Large intestine (tissue), 3 donors: Measurements from ENCODE around the gene KRTCAP2. TPM values are rescaled to one million over a fixed set of nuclear protein-coding genes. Genes with fewer than 3 reads are reported as not detected.

Source experiments
- DNase-seq, 2 donors: peaks; one replicate each; pipeline versions ENCODE4 v3.0.0 to v3.0.0-alpha.2; 2013
- H3K27ac ChIP-seq: one replicate; pipeline ENCODE4 v1.5.1; 2013; ENCODE audit warnings: low read length
- H3K27me3 ChIP-seq: 2 replicates; pipeline ENCODE4 v1.6.1; 2013; ENCODE audit warnings: low read length; ENCODE audit not compliant: control insufficient read depth, insufficient read depth
- H3K36me3 ChIP-seq: 2 replicates; pipeline ENCODE4 v1.6.1; 2013; ENCODE audit warnings: low read length; ENCODE audit not compliant: control insufficient read depth, insufficient read depth
- H3K4me1 ChIP-seq: one replicate; pipeline ENCODE4 v1.6.1; 2013; ENCODE audit warnings: low read length; ENCODE audit not compliant: control insufficient read depth, insufficient read depth
- H3K4me3 ChIP-seq: one replicate; pipeline ENCODE4 v1.5.1; 2013; ENCODE audit warnings: low read length
- H3K9me3 ChIP-seq: one replicate; pipeline ENCODE4 v1.6.1; 2013; ENCODE audit warnings: mild to moderate bottlenecking, low read depth, low read length, moderate library complexity; ENCODE audit not compliant: control insufficient read depth
- WGBS: methylation state at CpG from one replicate; pipeline ENCODE4 v1.1.5; 2013; ENCODE audit warnings: low lambda C conversion rate; ENCODE audit not compliant: insufficient coverage; 5-methylcytosine and 5-hydroxymethylcytosine counted together
- polyA plus RNA-seq: library from polyadenylated mRNA; unstranded; fragments of 120-200 nt; gene quantifications from one replicate; pipeline ENCODE4 v1.2.1, GENCODE V29; 2013

Gene KRTCAP2
- polyA plus RNA-seq, 1 donor: 142 TPM

GRCh38 chr1:155176544-155177071, 3.5 kb upstream of the KRTCAP2 start:
- Histone ChIP-seq H3K4me3 (no peak overlapping the region), H3K4me1 (peaks cover 18% of the 10 kb centered on the region), H3K27me3 (peaks cover 23% of the 10 kb centered on the region), H3K27ac (no peak overlapping the region), H3K36me3 (no peaks in the 10 kb centered on the region), H3K9me3 (no peaks in the 10 kb centered on the region)
- peak in 1 of 2 donors; percentile 62 for DNase-seq
- no CpG with 5 or more reads among the region's 8 CpGs for WGBS

GRCh38 chr1:155175927-155176371, 2.8 kb upstream of the KRTCAP2 start:
- Histone ChIP-seq H3K36me3 (no peaks in the 10 kb centered on the region), H3K27ac (no peak overlapping the region), H3K27me3 (peaks cover 23% of the 10 kb centered on the region), H3K4me1 (peaks cover 18% of the 10 kb centered on the region), H3K9me3 (no peaks in the 10 kb centered on the region), H3K4me3 (no peak overlapping the region)
- no peak for DNase-seq
- WGBS: no CpG with 5 or more reads among the region's 9 CpGs

GRCh38 chr1:155175281-155175926, 2.3 kb upstream of the KRTCAP2 start:
- peaks cover 23% of the 10 kb centered on the region for H3K27me3 ChIP-seq
- peaks cover 18% of the 10 kb centered on the region for H3K4me1 ChIP-seq
- DNase-seq: no peak
- H3K9me3 ChIP-seq: no peaks in the 10 kb centered on the region
- WGBS: no CpG with 5 or more reads among the region's 12 CpGs
- H3K27ac ChIP-seq: no peak overlapping the region
- H3K4me3 ChIP-seq: no peak overlapping the region
- H3K36me3 ChIP-seq: peaks cover 2% of the 10 kb centered on the region

GRCh38 chr1:155174324-155175280, 1.5 kb upstream of the KRTCAP2 start:
- WGBS: 20% methylated on average over 1 of the region's 35 CpGs
- Histone ChIP-seq H3K27me3 (peaks cover 23% of the 10 kb centered on the region), H3K9me3 (no peaks in the 10 kb centered on the region), H3K4me1 (peaks cover 18% of the 10 kb centered on the region), H3K27ac (no peak overlapping the region), H3K36me3 (peaks cover 10% of the 10 kb centered on the region), H3K4me3 (peak overlapping the region; percentile 11)
- no peak for DNase-seq

- H3K4me1 ChIP-seq: peaks cover 12% of the 10 kb centered on the region
- H3K9me3 ChIP-seq: no peaks in the 10 kb centered on the region
- H3K27me3 ChIP-seq: peaks cover 23% of the 10 kb centered on the region
- H3K27ac ChIP-seq: peak within 1 kb of the TSS; percentile 65
- peak within 1 kb of the TSS; percentile 87 for H3K4me3 ChIP-seq
- WGBS: 0% methylated on average over 2 of the region's 38 CpGs
- peaks cover 18% of the 10 kb centered on the region for H3K36me3 ChIP-seq
- no peak for DNase-seq
Measured at GRCh38 chr1:155173478-155174323, 597 bp upstream of the KRTCAP2 start, which contains the start of gene TRIM46. Gene TRIM46, plus strand, starts transcription at chr1:155173849. Its CDS starts 118 bp downstream, at chr1:155173967.

GRCh38 chr1:155171836-155172731, 1.0 kb downstream of the KRTCAP2 start:
- Histone ChIP-seq H3K27ac (peak overlapping the region; percentile 65), H3K9me3 (no peaks in the 10 kb centered on the region), H3K4me1 (peaks cover 21% of the 10 kb centered on the region), H3K27me3 (peaks cover 23% of the 10 kb centered on the region), H3K36me3 (peaks cover 19% of the 10 kb centered on the region), H3K4me3 (peak overlapping the region; percentile 87)
- no peak for DNase-seq
- 100% methylated on average over 1 of the region's 8 CpGs for WGBS

- WGBS: no CpG with 5 or more reads among the region's 7 CpGs
- Histone ChIP-seq H3K9me3 (no peaks in the 10 kb centered on the region), H3K36me3 (peaks cover 19% of the 10 kb centered on the region), H3K27ac (no peak overlapping the region), H3K4me3 (no peak overlapping the region), H3K4me1 (peaks cover 19% of the 10 kb centered on the region), H3K27me3 (peaks cover 23% of the 10 kb centered on the region)
- no peak for DNase-seq
Measured at GRCh38 chr1:155170806-155171205, 2.3 kb downstream of the KRTCAP2 start.

- peaks cover 19% of the 10 kb centered on the region for H3K4me1 ChIP-seq
Measured at GRCh38 chr1:155170101-155170785, 2.9 kb downstream of the KRTCAP2 start.

GRCh38 chr1:155169541-155169940, 3.6 kb downstream of the KRTCAP2 start:
- Histone ChIP-seq H3K27ac (no peak overlapping the region), H3K4me3 (no peak overlapping the region), H3K27me3 (peaks cover 12% of the 10 kb centered on the region), H3K4me1 (peaks cover 19% of the 10 kb centered on the region), H3K36me3 (peaks cover 19% of the 10 kb centered on the region), H3K9me3 (no peaks in the 10 kb centered on the region)
- 100% methylated on average over 2 of the region's 5 CpGs for WGBS
- no peak for DNase-seq

More at GRCh38 chr1:155170101-155170785, 2.9 kb downstream of the KRTCAP2 start:
- peaks cover 19% of the 10 kb centered on the region for H3K27me3 ChIP-seq
- no CpG with 5 or more reads among the region's 2 CpGs for WGBS
- H3K36me3 ChIP-seq: peaks cover 19% of the 10 kb centered on the region
- no peak overlapping the region for H3K27ac ChIP-seq
- DNase-seq: no peak
- no peaks in the 10 kb centered on the region for H3K9me3 ChIP-seq
- no peak overlapping the region for H3K4me3 ChIP-seq
